ENCODE data around the gene PLCG1.

- TF ChIP-seq CREB5 (CRISPR knock-in tag; IDR thresholded peaks at IDR 0.05; ENCODE audit: low read depth): no peak
- TF ChIP-seq ZFP3 (CRISPR knock-in tag; IDR thresholded peaks at IDR 0.05): no peak
- TF ChIP-seq RARB (CRISPR knock-in tag; IDR thresholded peaks at IDR 0.05): no peak
- no peak for TF ChIP-seq ZFP30 (CRISPR knock-in tag; IDR thresholded peaks at IDR 0.05)
Observed at GRCh38 chr20:41198443-41198842, 61.1 kb downstream of the PLCG1 start.

All from SK-N-SH treated with all-trans-retinoic acid at 6 μM for 48 hours (cell line).